IPS DF 6.9 (cell line): ENCODE measurements around the gene HPDL.
"Not testable (repeated sequence)": the region's sequence is repeated elsewhere in the genome, so short reads cannot be mapped to it uniquely, and the experiment has no call there.

Experiments used
- DNase-seq: peaks from one replicate; pipeline ENCODE4 v3.0.0-alpha.2; 2013; ENCODE audit warnings: low read depth, low spot score
- H3K27ac ChIP-seq: one replicate; pipeline ENCODE4 v1.5.1; 2013; ENCODE audit warnings: low read length, control low read depth
- H3K27me3 ChIP-seq: 2 replicates; pipeline ENCODE4 v1.6.1; 2013; ENCODE audit warnings: mild to moderate bottlenecking, low read length; ENCODE audit not compliant: control insufficient read depth, insufficient read depth
- H3K36me3 ChIP-seq: 2 replicates; pipeline ENCODE4 v1.6.1; 2013; ENCODE audit warnings: low read length; ENCODE audit not compliant: control insufficient read depth, insufficient read depth
- H3K4me1 ChIP-seq: 2 replicates; pipeline ENCODE4 v1.6.1; 2013; ENCODE audit warnings: low read length; ENCODE audit not compliant: control insufficient read depth, insufficient read depth
- H3K4me3 ChIP-seq: 2 replicates; pipeline ENCODE4 v1.5.1; 2013; ENCODE audit warnings: mild to moderate bottlenecking, low read length
- H3K9me3 ChIP-seq: 2 replicates; pipeline ENCODE4 v1.6.1; 2013; ENCODE audit warnings: low read length, inconsistent platforms; ENCODE audit not compliant: control insufficient read depth, insufficient read depth
- WGBS: extraction: QIAGEN DNeasy Blood & Tissue Kit; methylation state at CpG from one replicate; pipeline ENCODE4 v1.1.7; 2013; ENCODE audit warnings: mixed read lengths, missing lambda C conversion rate; ENCODE audit not compliant: insufficient read length, insufficient coverage; 5-methylcytosine and 5-hydroxymethylcytosine counted together

HPDL gene

DNA sequence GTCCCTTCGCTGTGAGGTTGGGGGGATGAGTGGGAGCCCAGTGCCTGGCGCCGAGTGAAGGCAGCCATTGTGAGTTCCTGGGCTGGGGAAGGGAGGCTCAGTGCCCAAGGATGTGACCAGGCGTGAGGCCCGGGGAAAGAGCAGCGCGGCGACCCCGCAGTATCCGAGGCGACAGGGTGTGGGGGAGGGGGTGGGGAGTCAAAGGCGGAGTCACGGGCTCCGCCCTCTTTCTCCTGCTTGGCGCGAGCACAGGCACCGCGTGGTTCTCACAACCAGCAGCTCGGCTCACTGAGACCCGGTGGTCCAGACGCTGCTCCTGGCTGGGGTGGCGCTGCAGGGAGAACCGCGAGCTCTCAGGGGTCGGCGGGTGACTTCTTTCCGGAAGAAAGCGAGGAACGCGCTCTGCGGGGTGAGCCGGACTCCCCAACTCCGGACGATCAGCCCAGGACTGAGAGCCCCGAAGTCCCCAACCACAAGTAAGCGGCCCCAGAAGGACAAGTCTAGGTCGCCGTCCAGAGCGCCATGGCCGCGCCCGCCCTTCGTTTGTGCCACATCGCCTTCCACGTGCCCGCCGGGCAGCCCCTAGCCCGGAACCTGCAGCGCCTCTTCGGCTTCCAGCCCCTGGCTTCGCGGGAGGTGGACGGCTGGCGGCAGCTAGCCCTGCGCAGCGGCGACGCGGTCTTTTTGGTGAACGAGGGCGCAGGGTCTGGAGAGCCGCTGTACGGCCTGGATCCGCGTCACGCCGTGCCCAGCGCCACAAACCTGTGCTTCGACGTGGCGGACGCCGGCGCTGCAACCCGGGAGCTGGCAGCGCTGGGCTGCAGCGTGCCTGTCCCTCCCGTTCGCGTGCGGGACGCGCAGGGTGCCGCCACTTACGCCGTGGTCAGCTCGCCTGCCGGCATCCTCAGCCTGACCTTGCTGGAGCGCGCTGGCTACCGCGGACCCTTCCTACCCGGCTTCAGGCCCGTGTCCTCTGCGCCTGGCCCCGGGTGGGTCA, at the start of gene HPDL:
Gene HPDL (plus strand): TSS at position 269 of the 997 bp plus-strand sequence. CDS start 254 bp downstream, at position 523.
- peaks cover 11% of the 10 kb centered on the region for H3K36me3 ChIP-seq
- no CpG with 5 or more reads among the region's 96 CpGs for WGBS
- peak within 1 kb of the TSS; percentile 2; the same call in 1 of the 2 replicates for H3K4me3 ChIP-seq
- H3K4me1 ChIP-seq = peaks cover 9% of the 10 kb centered on the region; the same call in 1 of the 2 replicates
- peak; percentile 75 for DNase-seq
- no peak within 1 kb of the TSS for H3K27ac ChIP-seq
- no peaks in the 10 kb centered on the region for H3K9me3 ChIP-seq
- no peaks in the 10 kb centered on the region for H3K27me3 ChIP-seq

DNA sequence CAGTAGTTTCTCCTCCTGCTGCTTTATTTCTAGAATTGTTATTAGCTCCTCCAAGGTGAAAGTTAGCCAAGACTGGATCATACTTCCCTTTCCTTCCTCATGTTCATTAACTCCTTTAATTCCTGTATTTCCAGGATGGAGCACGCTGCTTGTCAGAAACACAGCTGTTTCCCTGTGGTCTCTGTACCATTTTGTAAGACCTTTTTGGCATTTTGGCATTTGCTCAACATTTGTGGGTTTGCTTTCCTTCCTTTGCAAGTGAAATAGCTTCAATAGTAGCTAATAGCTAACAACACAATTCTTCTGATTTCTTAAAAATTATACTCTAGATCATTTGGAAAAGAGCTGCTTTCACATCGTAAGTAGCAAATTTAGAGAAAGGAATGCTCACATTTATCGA, 44.3 kb upstream of the HPDL start:
- no peak for DNase-seq
- WGBS = no CpG with 5 or more reads among the region's 3 CpGs
- no peak overlapping the region for H3K4me3 ChIP-seq
- H3K27me3 ChIP-seq = no peaks in the 10 kb centered on the region
- H3K4me1 ChIP-seq = no peaks in the 10 kb centered on the region
- no peaks in the 10 kb centered on the region for H3K36me3 ChIP-seq
- no peak overlapping the region for H3K27ac ChIP-seq
- no peaks in the 10 kb centered on the region for H3K9me3 ChIP-seq

DNA sequence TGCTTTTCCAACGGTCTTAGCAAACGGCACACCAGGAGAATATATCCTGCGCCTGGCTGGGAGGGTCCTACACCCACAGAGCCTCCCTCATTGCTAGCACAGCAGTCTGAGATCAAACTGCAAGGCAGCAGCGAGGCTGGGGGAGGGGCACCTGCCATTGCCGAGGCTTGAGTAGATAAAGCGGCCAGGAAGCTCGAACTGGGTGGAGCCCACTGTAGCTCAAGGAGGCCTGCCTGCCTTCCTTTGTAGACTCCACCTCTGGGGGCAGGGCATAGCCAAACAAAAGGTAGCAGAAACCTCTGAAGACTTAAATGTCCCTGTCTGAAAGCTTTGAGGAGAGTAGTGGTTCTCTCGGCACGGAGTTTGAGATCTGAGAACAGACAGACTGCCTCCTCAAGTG, 41.8 kb upstream of the HPDL start:
- no CpG with 5 or more reads among the region's 9 CpGs for WGBS
- not testable (repeated sequence) for H3K9me3 ChIP-seq, H3K27ac ChIP-seq, H3K4me3 ChIP-seq, H3K4me1 ChIP-seq, H3K27me3 ChIP-seq, DNase-seq, H3K36me3 ChIP-seq

DNA sequence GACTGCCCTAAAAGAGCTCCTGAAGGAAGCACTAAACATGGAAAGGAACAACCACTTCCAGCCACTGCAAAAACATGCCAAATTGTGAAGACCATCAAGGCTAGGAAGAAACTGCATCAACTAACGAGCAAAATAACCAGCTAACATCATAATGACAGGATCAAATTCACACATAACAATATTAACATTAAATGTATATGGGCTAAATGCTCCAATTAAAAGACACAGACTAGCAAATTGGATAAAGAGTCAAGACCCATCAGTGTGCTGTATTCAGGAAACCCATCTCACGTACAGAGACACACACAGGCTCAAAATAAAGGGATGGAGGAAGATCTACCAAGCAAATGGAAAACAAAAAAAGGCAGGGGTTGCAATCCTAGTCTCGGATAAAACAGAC, 40.2 kb upstream of the HPDL start:
- not testable (repeated sequence) for H3K36me3 ChIP-seq, H3K9me3 ChIP-seq, H3K4me3 ChIP-seq, DNase-seq, H3K4me1 ChIP-seq, H3K27ac ChIP-seq, H3K27me3 ChIP-seq
- no CpG with 5 or more reads among the region's 3 CpGs for WGBS

DNA sequence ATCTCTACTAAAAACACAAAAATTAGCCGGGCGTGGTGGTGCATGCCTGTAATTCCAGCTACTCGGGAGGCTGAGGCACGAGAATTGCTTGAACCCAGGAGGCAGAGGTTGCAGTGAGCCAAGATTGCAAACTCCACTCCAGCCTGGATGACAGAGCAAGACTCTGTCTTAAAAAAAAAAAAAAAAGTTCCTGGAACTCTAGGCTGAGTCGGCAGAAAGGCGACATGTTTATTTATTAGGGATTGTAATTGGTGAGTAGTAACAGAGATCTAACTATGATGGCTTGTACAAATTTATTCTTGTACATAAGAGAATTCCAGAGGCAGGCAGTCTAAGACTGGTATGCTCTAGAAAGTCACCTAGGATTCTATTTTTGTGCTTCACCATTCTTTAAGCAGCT, 35.7 kb upstream of the HPDL start:
- not testable (repeated sequence) for H3K9me3 ChIP-seq, H3K36me3 ChIP-seq, H3K27me3 ChIP-seq, H3K27ac ChIP-seq, DNase-seq, H3K4me3 ChIP-seq, H3K4me1 ChIP-seq
- WGBS = no CpG with 5 or more reads among the region's 6 CpGs

DNA sequence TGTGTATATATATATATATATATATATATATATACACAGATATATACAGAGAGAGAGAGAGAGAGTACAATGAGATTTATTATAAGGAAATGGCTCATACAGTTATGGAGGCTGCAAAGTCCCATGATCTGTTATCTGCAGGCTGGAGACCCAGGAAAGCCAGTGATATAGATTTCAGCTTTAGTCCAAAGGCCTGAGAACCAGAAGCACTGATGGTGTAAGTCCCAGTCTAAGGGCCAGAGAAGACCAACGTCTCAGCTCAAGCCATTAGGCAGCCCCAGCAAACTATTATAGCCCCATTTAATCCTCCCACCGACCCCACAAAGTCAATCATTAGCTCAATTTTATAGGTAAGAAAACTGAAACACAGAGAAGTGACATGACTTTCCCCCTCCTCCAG, 35.0 kb upstream of the HPDL start:
- Histone ChIP-seq H3K36me3 (no peaks in the 10 kb centered on the region), H3K27me3 (no peaks in the 10 kb centered on the region), H3K27ac (no peak overlapping the region), H3K9me3 (no peaks in the 10 kb centered on the region), H3K4me1 (no peaks in the 10 kb centered on the region), H3K4me3 (no peak overlapping the region)
- WGBS = no CpG with 5 or more reads among the region's 2 CpGs
- no peak for DNase-seq

DNA sequence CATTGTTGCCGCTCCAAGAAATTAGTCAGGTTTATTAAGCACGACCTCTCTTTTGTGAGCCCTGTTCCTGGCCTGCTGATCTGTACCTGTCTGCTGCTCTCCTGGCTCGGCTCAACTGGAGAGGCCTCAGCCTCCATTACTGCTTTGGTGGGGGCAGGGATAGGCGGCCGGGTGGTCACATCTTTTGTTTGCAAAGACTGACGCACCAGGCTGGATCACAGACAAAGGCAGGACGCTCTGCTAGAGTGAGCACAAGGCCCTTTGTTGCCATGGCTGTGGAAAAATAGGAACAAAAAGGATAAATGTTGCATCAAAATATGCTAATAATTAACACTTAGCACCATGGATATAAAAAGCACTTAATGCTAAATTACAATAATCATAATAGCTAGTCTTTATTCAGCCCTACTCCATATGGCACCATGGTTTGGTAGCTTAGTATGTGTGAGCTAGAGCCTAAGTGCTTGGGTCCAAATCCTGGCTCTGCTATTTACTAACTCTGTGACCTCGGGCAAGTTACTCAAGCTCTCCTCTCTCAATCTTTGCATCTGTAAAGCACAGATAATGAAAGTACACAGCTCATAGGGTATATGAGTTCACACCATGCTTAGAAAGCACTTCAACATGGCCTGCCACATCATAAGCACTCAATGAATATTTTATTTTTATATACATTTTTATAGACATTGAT, 28.9 kb upstream of the HPDL start:
- no CpG with 5 or more reads among the region's 8 CpGs for WGBS
- Histone ChIP-seq H3K27ac (no peak overlapping the region), H3K9me3 (no peaks in the 10 kb centered on the region), H3K27me3 (no peaks in the 10 kb centered on the region), H3K4me3 (no peak overlapping the region), H3K4me1 (no peaks in the 10 kb centered on the region), H3K36me3 (no peaks in the 10 kb centered on the region)
- DNase-seq = no peak

- Histone ChIP-seq H3K27me3 (no peaks in the 10 kb centered on the region), H3K4me3 (no peak overlapping the region), H3K4me1 (no peaks in the 10 kb centered on the region), H3K9me3 (no peaks in the 10 kb centered on the region), H3K36me3 (no peaks in the 10 kb centered on the region), H3K27ac (no peak overlapping the region)
- DNase-seq = no peak
- no CpG with 5 or more reads among the region's 1 CpG for WGBS
Measured at GRCh38 chr1:45299296-45299695, 27.4 kb upstream of the HPDL start.

DNA sequence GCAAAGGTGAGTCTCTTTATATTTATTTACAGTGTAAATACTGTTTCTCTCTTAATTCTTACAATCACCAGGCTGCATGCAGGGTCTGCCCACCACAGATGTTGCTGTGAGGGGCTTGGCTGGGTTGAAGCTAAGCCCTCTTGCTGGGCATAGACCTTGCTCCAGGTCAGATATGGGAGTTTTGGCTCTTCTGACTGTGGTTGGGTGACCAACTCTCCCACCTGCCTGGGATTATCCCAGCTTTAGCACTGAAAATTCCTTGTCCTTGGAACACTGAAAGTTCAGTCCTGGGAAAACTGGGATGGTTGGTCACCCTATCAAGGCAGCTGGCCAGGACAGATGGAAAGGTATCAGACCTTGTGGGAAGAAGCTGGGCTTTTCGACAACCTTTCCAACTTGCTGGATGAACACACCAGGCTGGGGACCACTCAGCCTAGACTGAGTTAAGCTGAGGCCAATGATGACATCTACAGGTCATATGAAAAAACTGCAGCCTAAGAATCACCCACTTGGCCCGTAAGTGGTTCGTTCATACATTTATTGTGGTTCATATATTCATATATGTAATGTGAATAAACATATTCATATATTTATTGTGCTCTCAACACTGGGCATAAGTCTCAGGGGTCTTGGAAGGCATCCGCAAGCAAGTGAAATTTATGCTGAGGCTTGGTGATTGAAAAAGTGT, 26.6 kb upstream of the HPDL start:
- Histone ChIP-seq H3K4me1 (peaks cover 5% of the 10 kb centered on the region), H3K36me3 (no peaks in the 10 kb centered on the region), H3K27ac (no peak overlapping the region), H3K9me3 (no peaks in the 10 kb centered on the region), H3K27me3 (no peaks in the 10 kb centered on the region), H3K4me3 (no peak overlapping the region)
- WGBS = no CpG with 5 or more reads among the region's 4 CpGs
- peak; percentile 47 for DNase-seq

DNA sequence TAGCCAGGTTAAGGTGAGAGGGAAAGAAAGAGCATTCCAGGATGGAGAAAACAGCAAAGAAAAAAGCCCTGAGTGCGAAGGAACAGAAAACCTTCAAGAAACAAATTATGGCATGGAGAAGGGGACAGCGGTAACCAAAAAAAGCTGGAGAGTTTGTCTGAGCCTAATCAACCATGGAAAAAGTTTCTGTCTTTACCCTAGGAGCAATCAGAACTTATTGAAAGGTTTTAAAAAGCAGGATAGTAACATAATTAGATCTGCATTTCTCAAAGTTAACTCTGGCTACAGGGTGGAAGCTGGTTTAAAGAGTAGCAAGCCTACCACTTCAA, 26.1 kb upstream of the HPDL start:
- Histone ChIP-seq H3K27ac (no peak overlapping the region), H3K4me1 (peaks cover 5% of the 10 kb centered on the region), H3K36me3 (no peaks in the 10 kb centered on the region), H3K4me3 (no peak overlapping the region), H3K27me3 (no peaks in the 10 kb centered on the region), H3K9me3 (no peaks in the 10 kb centered on the region)
- no peak for DNase-seq
- WGBS = no CpG with 5 or more reads among the region's 2 CpGs
